WTC11 (cell line): Measurements from ENCODE around the gene TRIM38.

Experiments
- CREM ChIP-seq: sonication (generic); formaldehyde crosslinking; IDR thresholded peaks from 2 replicates; pipeline ENCODE4 v1.8.1; 2022; ENCODE audit warnings: mild to moderate bottlenecking, missing genetic modification reagents, moderate library complexity
- ESRRA ChIP-seq: sonication (generic); formaldehyde crosslinking; IDR thresholded peaks from 2 replicates; pipeline ENCODE4 v1.8.1; 2022; ENCODE audit warnings: mild to moderate bottlenecking, missing genetic modification reagents, borderline replicate concordance
- ETV6 ChIP-seq: sonication (generic); formaldehyde crosslinking; IDR thresholded peaks from 2 replicates; pipeline ENCODE4 v1.8.1; 2022; ENCODE audit warnings: mild to moderate bottlenecking, missing genetic modification reagents
- HMGXB4 ChIP-seq: sonication (generic); formaldehyde crosslinking; IDR thresholded peaks from 2 replicates; pipeline ENCODE4 v1.8.1; 2023; ENCODE audit warnings: mild to moderate bottlenecking, moderate library complexity, missing genetic modification reagents
- PRRX2 ChIP-seq: fragments of 250-450 bp; sonication (Bioruptor Pico); IDR thresholded peaks from 2 replicates; pipeline ENCODE4 v1.8.0; 2021; ENCODE audit warnings: mild to moderate bottlenecking
- RELA ChIP-seq: sonication (generic); formaldehyde crosslinking; IDR thresholded peaks from 2 replicates; pipeline ENCODE4 v1.8.1; 2022; ENCODE audit warnings: missing genetic modification reagents, mild to moderate bottlenecking, borderline replicate concordance
- SMAD3 ChIP-seq: sonication (generic); formaldehyde crosslinking; IDR thresholded peaks from 2 replicates; pipeline ENCODE4 v1.8.0; 2022; ENCODE audit warnings: missing genetic modification reagents, mild to moderate bottlenecking, borderline replicate concordance
- SP1 ChIP-seq: sonication (generic); formaldehyde crosslinking; conservative IDR thresholded peaks from 2 replicates; pipeline ENCODE4 v1.8.1; 2022; ENCODE audit warnings: missing genetic modification reagents
- USF1 ChIP-seq: sonication (generic); formaldehyde crosslinking; IDR thresholded peaks from 2 replicates; pipeline ENCODE4 v1.8.0; 2022; ENCODE audit warnings: mild to moderate bottlenecking, missing genetic modification reagents
- ZBTB21 ChIP-seq: sonication (generic); formaldehyde crosslinking; IDR thresholded peaks from 2 replicates; pipeline ENCODE4 v1.8.1; 2023; ENCODE audit warnings: mild to moderate bottlenecking, missing genetic modification reagents, borderline replicate concordance
- TF ChIP-seq, protein P1 (sequence below): fragments of 200-600 bp; IDR thresholded peaks from 2 replicates; pipeline ENCODE4 v1.8.0; 2022; ENCODE audit warnings: antibody characterized with exemption

DNA sequence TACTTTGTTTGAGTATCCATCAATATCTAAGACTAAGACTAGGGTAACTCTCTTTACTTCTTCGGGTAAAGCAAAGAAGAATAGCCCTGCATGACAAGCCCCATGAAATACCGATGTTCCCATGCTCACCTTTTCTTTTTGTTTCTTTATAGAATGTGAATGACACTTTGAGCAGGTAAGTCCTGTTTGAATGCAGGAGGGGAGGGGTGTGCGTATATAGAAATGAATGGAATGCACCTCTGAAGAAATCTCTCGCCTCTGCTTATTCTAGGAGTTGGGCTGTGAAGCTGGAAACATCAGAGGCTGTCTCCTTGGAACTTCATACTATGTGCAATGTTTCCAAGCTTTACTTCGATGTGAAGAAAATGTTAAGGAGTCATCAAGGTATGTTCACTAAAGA lies 10.3 kb downstream of the TRIM38 start:
- no peak for TF ChIP-seq RELA (CRISPR knock-in tag)
- TF ChIP-seq, protein P1, sequence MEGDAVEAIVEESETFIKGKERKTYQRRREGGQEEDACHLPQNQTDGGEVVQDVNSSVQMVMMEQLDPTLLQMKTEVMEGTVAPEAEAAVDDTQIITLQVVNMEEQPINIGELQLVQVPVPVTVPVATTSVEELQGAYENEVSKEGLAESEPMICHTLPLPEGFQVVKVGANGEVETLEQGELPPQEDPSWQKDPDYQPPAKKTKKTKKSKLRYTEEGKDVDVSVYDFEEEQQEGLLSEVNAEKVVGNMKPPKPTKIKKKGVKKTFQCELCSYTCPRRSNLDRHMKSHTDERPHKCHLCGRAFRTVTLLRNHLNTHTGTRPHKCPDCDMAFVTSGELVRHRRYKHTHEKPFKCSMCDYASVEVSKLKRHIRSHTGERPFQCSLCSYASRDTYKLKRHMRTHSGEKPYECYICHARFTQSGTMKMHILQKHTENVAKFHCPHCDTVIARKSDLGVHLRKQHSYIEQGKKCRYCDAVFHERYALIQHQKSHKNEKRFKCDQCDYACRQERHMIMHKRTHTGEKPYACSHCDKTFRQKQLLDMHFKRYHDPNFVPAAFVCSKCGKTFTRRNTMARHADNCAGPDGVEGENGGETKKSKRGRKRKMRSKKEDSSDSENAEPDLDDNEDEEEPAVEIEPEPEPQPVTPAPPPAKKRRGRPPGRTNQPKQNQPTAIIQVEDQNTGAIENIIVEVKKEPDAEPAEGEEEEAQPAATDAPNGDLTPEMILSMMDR, result no peak
- TF ChIP-seq HMGXB4 (CRISPR knock-in tag), result no peak
- TF ChIP-seq ETV6 (CRISPR knock-in tag), result no peak
- no peak for TF ChIP-seq PRRX2
- TF ChIP-seq CREM, result no peak
- no peak for TF ChIP-seq SMAD3 (CRISPR knock-in tag)
- TF ChIP-seq ESRRA (CRISPR knock-in tag), result no peak
- no peak for TF ChIP-seq SP1 (CRISPR knock-in tag)
- TF ChIP-seq USF1 (CRISPR knock-in tag), result no peak
- no peak for TF ChIP-seq ZBTB21
